ENCODE data around the gene COL19A1. TPM values are rescaled to one million over a fixed set of nuclear protein-coding genes. Genes with fewer than 3 reads are reported as not detected.

COL19A1 gene
- total RNA-seq, 2 donors from 2014 or later = 1.4 to 1.5 TPM

- peaks cover 21% of the 10 kb centered on the region for H3K4me1 Mint-ChIP-seq
- DNase-seq = peak; percentile 79
Observed at GRCh38 chr6:69914015-69914485, 47.7 kb downstream of the COL19A1 start.

GRCh38 chr6:69915346-69915745 lies 49.0 kb downstream of the COL19A1 start:
- no peaks in the 10 kb centered on the region for H3K36me3 Mint-ChIP-seq (ENCODE audit: low read depth)
- DNase-seq = no peak
- H3K27ac Mint-ChIP-seq = no peak overlapping the region
- Histone ChIP-seq H3K4me1 (ENCODE audit: control insufficient read depth, insufficient read depth, low read length) (peaks cover 24% of the 10 kb centered on the region), H3K27me3 (ENCODE audit: control insufficient read depth, insufficient read depth, low read length, poor library complexity, severe bottlenecking) (no peaks in the 10 kb centered on the region), H3K4me3 (ENCODE audit: low read length) (peak overlapping the region; percentile 33), H3K36me3 (ENCODE audit: control insufficient read depth, insufficient read depth, low read length) (no peaks in the 10 kb centered on the region), H3K27ac (ENCODE audit: low read depth, low read length) (no peak overlapping the region), H3K9ac (ENCODE audit: extremely low read depth, low read length, poor library complexity, severe bottlenecking) (no peak overlapping the region), H3K9me3 (ENCODE audit: control insufficient read depth, low read length) (no peaks in the 10 kb centered on the region)
- H3K9me3 Mint-ChIP-seq = no peaks in the 10 kb centered on the region
- H3K4me3 Mint-ChIP-seq = no peak overlapping the region
- TF ChIP-seq CTCF (conservative IDR thresholded peaks at IDR 0.05) = no peak
- no peaks in the 10 kb centered on the region for H3K27me3 Mint-ChIP-seq (ENCODE audit: insufficient read depth)
- 88 to 100% methylated on average over 1 to 2 of the region's 2 CpGs for WGBS, 2 experiments (ENCODE audit: insufficient coverage in 1 of 2, insufficient read length in 1 of 2)
- H3K4me1 Mint-ChIP-seq = peaks cover 21% of the 10 kb centered on the region

More at GRCh38 chr6:69914015-69914485, 47.7 kb downstream of the COL19A1 start:
- Mint-ChIP-seq H3K36me3 (ENCODE audit: low read depth) (no peaks in the 10 kb centered on the region), H3K9me3 (no peaks in the 10 kb centered on the region), H3K27ac (peak overlapping the region; percentile 33), H3K27me3 (ENCODE audit: insufficient read depth) (no peaks in the 10 kb centered on the region), H3K4me3 (no peak overlapping the region)
- 7 to 8% methylated on average over 2 of the region's 2 CpGs for WGBS, 2 experiments (ENCODE audit: insufficient coverage in 1 of 2, insufficient read length in 1 of 2)
- peaks cover 24% of the 10 kb centered on the region for H3K4me1 ChIP-seq (ENCODE audit: control insufficient read depth, insufficient read depth, low read length)
- H3K4me3 ChIP-seq (ENCODE audit: low read length) = no peak overlapping the region
- no peak overlapping the region for H3K27ac ChIP-seq (ENCODE audit: low read depth, low read length)
- no peaks in the 10 kb centered on the region for H3K36me3 ChIP-seq (ENCODE audit: control insufficient read depth, insufficient read depth, low read length)
- no peaks in the 10 kb centered on the region for H3K9me3 ChIP-seq (ENCODE audit: control insufficient read depth, low read length)
- H3K27me3 ChIP-seq (ENCODE audit: control insufficient read depth, insufficient read depth, low read length, poor library complexity, severe bottlenecking) = no peaks in the 10 kb centered on the region
- peak; percentile 76 for TF ChIP-seq CTCF (conservative IDR thresholded peaks at IDR 0.05)
- H3K9ac ChIP-seq (ENCODE audit: extremely low read depth, low read length, poor library complexity, severe bottlenecking) = no peak overlapping the region

DNA sequence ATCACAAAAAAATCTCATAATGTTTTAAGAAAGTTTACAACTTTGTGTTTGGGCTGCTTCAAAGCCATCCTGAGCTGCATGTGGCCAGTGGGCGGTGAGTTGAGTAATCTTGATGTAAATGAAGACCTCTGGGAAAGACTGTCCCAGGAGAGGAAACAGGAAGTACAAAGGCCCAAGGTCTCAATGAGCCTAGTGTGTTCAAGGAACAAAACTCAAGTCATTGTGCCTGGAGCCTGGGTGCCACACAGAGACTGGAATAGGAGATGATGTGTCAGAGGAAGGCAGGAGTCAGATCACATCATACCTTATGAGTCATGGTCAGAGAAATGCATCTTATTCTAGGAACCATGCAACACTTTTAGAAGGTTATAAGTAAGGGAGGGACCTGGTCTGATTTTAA lies 51.5 kb downstream of the COL19A1 start:
- 92 to 100% methylated on average over 1 of the region's 1 CpG for WGBS, 2 experiments (ENCODE audit: insufficient coverage in 1 of 2, insufficient read length in 1 of 2)

More for the DNA sequence above, 51.5 kb downstream of the COL19A1 start:
- Histone ChIP-seq H3K9ac (ENCODE audit: extremely low read depth, low read length, poor library complexity, severe bottlenecking) (no peak overlapping the region), H3K27ac (ENCODE audit: low read depth, low read length) (no peak overlapping the region), H3K9me3 (ENCODE audit: control insufficient read depth, low read length) (no peaks in the 10 kb centered on the region), H3K27me3 (ENCODE audit: control insufficient read depth, insufficient read depth, low read length, poor library complexity, severe bottlenecking) (no peaks in the 10 kb centered on the region), H3K4me3 (ENCODE audit: low read length) (no peak overlapping the region), H3K36me3 (ENCODE audit: control insufficient read depth, insufficient read depth, low read length) (no peaks in the 10 kb centered on the region), H3K4me1 (ENCODE audit: control insufficient read depth, insufficient read depth, low read length) (peaks cover 24% of the 10 kb centered on the region)
- no peak for TF ChIP-seq CTCF (conservative IDR thresholded peaks at IDR 0.05)
- Mint-ChIP-seq H3K4me3 (no peak overlapping the region), H3K27ac (no peak overlapping the region), H3K36me3 (ENCODE audit: low read depth) (no peaks in the 10 kb centered on the region), H3K27me3 (ENCODE audit: insufficient read depth) (no peaks in the 10 kb centered on the region), H3K9me3 (peaks cover 3% of the 10 kb centered on the region), H3K4me1 (peaks cover 21% of the 10 kb centered on the region)
- no peak for DNase-seq
